CD14-positive monocyte (primary cell): Measurements from ENCODE around the gene POMC. TPM values are rescaled to one million over a fixed set of nuclear protein-coding genes. Genes with fewer than 3 reads are reported as not detected.

Experiments
- DNase-seq, 3 donors: peaks; one replicate each; pipeline ENCODE4 v3.0.0-alpha.2; 2011 to 2022
- H2AFZ ChIP-seq: 2 replicates; pipeline ENCODE4 v1.6.0; 2012; ENCODE audit warnings: mild to moderate bottlenecking, low read depth, low read length, inconsistent platforms; ENCODE audit not compliant: insufficient read depth, poor library complexity, severe bottlenecking
- H3K27ac ChIP-seq, 2 donors: 1 replicate in 1 of 2; 2 replicates in 1 of 2; pipeline ENCODE4 v1.5.1; 2012 to 2013; ENCODE audit warnings: low read length in 2 of 2, control low read depth in 1 of 2, inconsistent platforms in 1 of 2, low read depth in 1 of 2, mild to moderate bottlenecking in 1 of 2
- H3K27me3 ChIP-seq, 2 donors: one replicate each; pipeline versions ENCODE4 v1.6.0 to v1.6.1; 2011 to 2013; ENCODE audit warnings: low read length in 2 of 2; ENCODE audit not compliant: control insufficient read depth in 2 of 2, insufficient read depth in 2 of 2
- H3K36me3 ChIP-seq, 2 donors: replicated peaks in 1 of 2; 1 replicate in 1 of 2; 2 replicates in 1 of 2; pipeline versions ENCODE4 v1.5.1 to v1.6.1; 2012 to 2013; ENCODE audit warnings: low read length in 2 of 2, control low read depth in 1 of 2, inconsistent platforms in 1 of 2, mild to moderate bottlenecking in 1 of 2; ENCODE audit not compliant: insufficient read depth in 2 of 2, control insufficient read depth in 1 of 2
- H3K4me1 ChIP-seq, 2 donors: 1 replicate in 1 of 2; 2 replicates in 1 of 2; pipeline versions ENCODE4 v1.5.1 to v1.6.1; 2012 to 2013; ENCODE audit warnings: low read length in 2 of 2, control low read depth in 1 of 2, inconsistent platforms in 1 of 2, mild to moderate bottlenecking in 1 of 2, moderate library complexity in 1 of 2; ENCODE audit not compliant: insufficient read depth in 2 of 2, control insufficient read depth in 1 of 2
- H3K4me2 ChIP-seq: replicated peaks from 2 replicates; pipeline ENCODE3; 2012; ENCODE audit warnings: low read length, moderate library complexity, mild to moderate bottlenecking; ENCODE audit not compliant: poor library complexity, severe bottlenecking; ENCODE audit errors: extremely low read depth
- H3K4me3 ChIP-seq, 3 experiments: fragments of 200-600 bp in 1 of 3; sonication (generic) in 1 of 3; replicated peaks in 1 of 3; 1 replicate in 2 of 3; 2 replicates in 1 of 3; pipeline ENCODE4 v1.5.1; 2011 to 2013; ENCODE audit warnings: low read length in 3 of 3, mild to moderate bottlenecking in 3 of 3, control low read depth in 2 of 3, low read depth in 2 of 3, inconsistent platforms in 1 of 3, moderate library complexity in 1 of 3
- H3K79me2 ChIP-seq: 2 replicates; pipeline ENCODE4 v1.6.0; 2012; ENCODE audit warnings: mild to moderate bottlenecking, control low read depth, inconsistent platforms, low read length, moderate library complexity; ENCODE audit not compliant: insufficient read depth
- H3K9ac ChIP-seq: 2 replicates; pipeline ENCODE4 v1.6.0; 2017; ENCODE audit warnings: low read length, mild to moderate bottlenecking; ENCODE audit not compliant: insufficient read depth, poor library complexity, severe bottlenecking
- H3K9me3 ChIP-seq, 2 donors: replicated peaks in 1 of 2; 1 replicate in 1 of 2; 2 replicates in 1 of 2; pipeline versions ENCODE4 v1.5.1 to v1.6.1; 2012 to 2013; ENCODE audit warnings: low read length in 2 of 2, control low read depth in 1 of 2; ENCODE audit not compliant: control insufficient read depth in 1 of 2, insufficient read depth in 1 of 2
- H4K20me1 ChIP-seq: 2 replicates; pipeline ENCODE4 v1.6.0; 2012; ENCODE audit warnings: mild to moderate bottlenecking, low read length, control low read depth, moderate library complexity; ENCODE audit not compliant: insufficient read depth
- H3K27ac Mint-ChIP-seq, 7 donors: one replicate each; pipeline ENCODE4 v1.8.0; 2020; ENCODE audit warnings: mild to moderate bottlenecking in 7 of 7, mixed read lengths in 7 of 7, moderate library complexity in 6 of 7, inconsistent platforms in 2 of 7
- H3K27me3 Mint-ChIP-seq, 3 donors: one replicate each; pipeline ENCODE4 v1.8.0; 2021 to 2022; ENCODE audit warnings: low read depth in 3 of 3, mild to moderate bottlenecking in 3 of 3, mixed read lengths in 3 of 3, moderate library complexity in 3 of 3, inconsistent platforms in 1 of 3
- H3K36me3 Mint-ChIP-seq, 2 donors: one replicate each; pipeline ENCODE4 v1.8.0; 2020; ENCODE audit warnings: mixed read lengths in 2 of 2, inconsistent platforms in 1 of 2, mild to moderate bottlenecking in 1 of 2
- H3K4me1 Mint-ChIP-seq: one replicate; pipeline ENCODE4 v1.8.0; 2020; ENCODE audit warnings: mild to moderate bottlenecking, mixed read lengths
- H3K4me3 Mint-ChIP-seq, 2 donors: one replicate each; pipeline ENCODE4 v1.8.0; 2020; ENCODE audit warnings: mild to moderate bottlenecking in 2 of 2, mixed read lengths in 2 of 2, moderate library complexity in 1 of 2
- H3K9me3 Mint-ChIP-seq, 7 donors: one replicate each; pipeline ENCODE4 v1.8.0; 2020 to 2022; ENCODE audit warnings: mixed read lengths in 7 of 7, mild to moderate bottlenecking in 6 of 7, moderate library complexity in 6 of 7, inconsistent platforms in 2 of 7
- WGBS: methylation state at CpG from one replicate; pipeline ENCODE4 v1.1.5; 2013; ENCODE audit warnings: missing lambda C conversion rate; ENCODE audit not compliant: insufficient coverage; 5-methylcytosine and 5-hydroxymethylcytosine counted together
- intact Hi-C, 2 donors: fragments of 100-400 bp; cut with micrococcal nuclease; formaldehyde crosslinking; loops; one replicate each; pipeline versions ENCODE4 v1.15.0 to v1.15.1; 2023
- polyA plus RNA-seq, 3 donors: library from polyadenylated mRNA; depleted of rRNA in 1 of 3; unstranded in 2 of 3; stranded (reverse) in 1 of 3; fragments of 300-500 nt in 2 of 3; fragments of >200 nt in 1 of 3; fragmentation: Illumina TruSeq in 2 of 3; gene quantifications; 1 replicate in 2 of 3; 2 replicates in 1 of 3; pipeline ENCODE4 v1.2.3, GENCODE V29; 2012 to 2021
- TF ChIP-seq, protein P1 (sequence below): fragments of 200-600 bp; IDR thresholded peaks from one replicate; pipeline ENCODE4 v1.8.0; 2022; ENCODE audit warnings: antibody characterized with exemption, mild to moderate bottlenecking

POMC gene
- polyA plus RNA-seq, 3 donors: 3.5 to 4.7 (median 4.6) TPM

DNA sequence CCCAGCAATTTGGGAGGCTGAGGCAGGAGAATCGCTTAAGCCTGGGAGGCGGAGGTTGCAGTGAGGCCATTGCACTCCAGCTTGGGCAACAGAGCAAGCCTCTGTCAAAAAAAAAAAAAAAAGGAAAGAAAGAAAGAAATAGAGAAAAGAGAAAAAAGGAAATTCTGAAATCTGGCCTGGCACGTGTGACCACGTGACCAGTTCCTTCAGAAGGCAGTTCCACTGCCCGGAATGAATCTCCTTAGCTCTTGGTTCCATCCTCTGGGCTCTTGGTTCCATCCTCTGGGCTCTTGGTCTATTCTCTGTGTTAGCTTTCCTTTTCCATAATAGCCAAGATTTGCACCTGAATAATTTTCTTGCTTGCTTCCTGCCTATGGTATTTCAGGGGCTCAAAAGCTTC lies 5.3 kb upstream of the POMC start:
- Mint-ChIP-seq H3K36me3 (peaks cover 0 to 4% of the 10 kb centered on the region in 2 donors), H3K27ac (no peak overlapping the region), H3K9me3 (peaks cover 0 to 18% (median 8%) of the 10 kb centered on the region in 7 donors), H3K4me1 (peaks cover 16% of the 10 kb centered on the region), H3K4me3 (peak overlapping the region in 1 of 2 donors; percentile 52), H3K27me3 (peaks cover 38 to 50% (median 47%) of the 10 kb centered on the region in 3 donors)
- no peak for DNase-seq
- Histone ChIP-seq H3K4me3 (no peak overlapping the region), H4K20me1 (no peaks in the 10 kb centered on the region), H3K4me2 (no peak overlapping the region), H3K79me2 (no peaks in the 10 kb centered on the region), H3K9me3 (peaks cover 0 to 9% of the 10 kb centered on the region in 2 donors), H3K9ac (no peak overlapping the region), H3K4me1 (peaks cover under 1 to 2% of the 10 kb centered on the region in 2 donors), H3K36me3 (no peaks in the 10 kb centered on the region), H3K27me3 (peaks cover 23 to 39% of the 10 kb centered on the region in 2 donors), H2AFZ (no peak overlapping the region), H3K27ac (no peak overlapping the region)
- intact Hi-C loops: no loop called here
- TF ChIP-seq, protein P1, sequence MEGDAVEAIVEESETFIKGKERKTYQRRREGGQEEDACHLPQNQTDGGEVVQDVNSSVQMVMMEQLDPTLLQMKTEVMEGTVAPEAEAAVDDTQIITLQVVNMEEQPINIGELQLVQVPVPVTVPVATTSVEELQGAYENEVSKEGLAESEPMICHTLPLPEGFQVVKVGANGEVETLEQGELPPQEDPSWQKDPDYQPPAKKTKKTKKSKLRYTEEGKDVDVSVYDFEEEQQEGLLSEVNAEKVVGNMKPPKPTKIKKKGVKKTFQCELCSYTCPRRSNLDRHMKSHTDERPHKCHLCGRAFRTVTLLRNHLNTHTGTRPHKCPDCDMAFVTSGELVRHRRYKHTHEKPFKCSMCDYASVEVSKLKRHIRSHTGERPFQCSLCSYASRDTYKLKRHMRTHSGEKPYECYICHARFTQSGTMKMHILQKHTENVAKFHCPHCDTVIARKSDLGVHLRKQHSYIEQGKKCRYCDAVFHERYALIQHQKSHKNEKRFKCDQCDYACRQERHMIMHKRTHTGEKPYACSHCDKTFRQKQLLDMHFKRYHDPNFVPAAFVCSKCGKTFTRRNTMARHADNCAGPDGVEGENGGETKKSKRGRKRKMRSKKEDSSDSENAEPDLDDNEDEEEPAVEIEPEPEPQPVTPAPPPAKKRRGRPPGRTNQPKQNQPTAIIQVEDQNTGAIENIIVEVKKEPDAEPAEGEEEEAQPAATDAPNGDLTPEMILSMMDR: no peak
- WGBS: 65% methylated on average over 3 of the region's 5 CpGs

DNA sequence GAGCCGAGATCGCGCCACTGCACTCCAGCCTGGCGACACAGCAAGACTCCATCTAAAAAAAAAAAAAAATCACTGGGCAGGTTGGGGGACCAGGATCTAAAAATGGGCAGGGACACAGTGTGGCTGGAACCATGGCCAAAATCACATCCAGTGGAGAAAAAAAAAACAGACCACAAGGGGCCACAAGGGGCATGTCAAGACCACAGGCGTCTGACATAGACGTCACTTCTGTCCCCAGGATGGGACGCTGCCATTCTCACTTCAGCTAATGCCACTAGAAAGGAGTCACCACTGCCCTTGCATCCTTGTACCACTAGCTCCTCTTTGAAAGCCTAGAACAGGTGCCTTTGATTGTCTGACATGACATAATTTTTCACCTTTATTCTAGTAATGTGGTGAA lies 2.5 kb upstream of the POMC start:
- intact Hi-C loops: no loop called here
- Histone ChIP-seq H3K9me3 (peaks cover 0 to 25% of the 10 kb centered on the region in 2 donors), H3K36me3 (no peaks in the 10 kb centered on the region), H3K27ac (no peak overlapping the region), H3K9ac (no peak overlapping the region), H3K79me2 (no peaks in the 10 kb centered on the region), H3K4me2 (no peak overlapping the region), H2AFZ (no peak overlapping the region), H3K4me1 (peaks cover 10 to 12% of the 10 kb centered on the region in 2 donors), H3K4me3 (no peak overlapping the region), H4K20me1 (no peaks in the 10 kb centered on the region), H3K27me3 (peaks cover 48 to 67% of the 10 kb centered on the region in 2 donors)
- TF ChIP-seq, protein P1: no peak
- no peak for DNase-seq
- H3K27me3 Mint-ChIP-seq: peaks cover 64 to 74% (median 74%) of the 10 kb centered on the region in 3 donors
- H3K36me3 Mint-ChIP-seq: peaks cover 0 to 8% of the 10 kb centered on the region in 2 donors
- H3K4me3 Mint-ChIP-seq: peak overlapping the region in 1 of 2 donors; percentile 52
- H3K4me1 Mint-ChIP-seq: peaks cover 29% of the 10 kb centered on the region
- whole genome bisulfite sequencing: 36% methylated on average over 2 of the region's 7 CpGs
- H3K9me3 Mint-ChIP-seq: peaks cover 0 to 29% (median 13%) of the 10 kb centered on the region in 7 donors
- no peak overlapping the region for H3K27ac Mint-ChIP-seq
